GM12873 (cell line): ENCODE results near the gene NLGN1.

ENCODE experiments used
- CTCF ChIP-seq: IDR thresholded peaks from 2 replicates; pipeline ENCODE4 v1.5.1; 2012; ENCODE audit warnings: low read depth, mild to moderate bottlenecking, moderate library complexity, low read length, control low read depth; ENCODE audit not compliant: insufficient read depth; ENCODE audit errors: missing control alignments

The NLGN1 gene

GRCh38 chr3:173748105-173748504 lies 350.6 kb downstream of the NLGN1 start:
- no peak for TF ChIP-seq CTCF

- TF ChIP-seq CTCF = no peak
These were observed 352.6 kb downstream of the NLGN1 start for GRCh38 chr3:173750095-173750494.

GRCh38 chr3:173750591-173750990 lies 353.0 kb downstream of the NLGN1 start:
- TF ChIP-seq CTCF = no peak

GRCh38 chr3:173753593-173753992 lies 356.0 kb downstream of the NLGN1 start:
- no peak for TF ChIP-seq CTCF

GRCh38 chr3:173755161-173755560 lies 357.6 kb downstream of the NLGN1 start:
- no peak for TF ChIP-seq CTCF

GRCh38 chr3:173761161-173761560 lies 363.6 kb downstream of the NLGN1 start:
- TF ChIP-seq CTCF = no peak

GRCh38 chr3:173762501-173762900 lies 365.0 kb downstream of the NLGN1 start:
- no peak for TF ChIP-seq CTCF
